Naive B cell (primary cell): ENCODE data around the gene ATL2. TPM values are rescaled to one million over a fixed set of nuclear protein-coding genes. Genes with fewer than 3 reads are reported as not detected.

Source experiments
- polyA plus RNA-seq, 6 donors: library from polyadenylated mRNA; unstranded; fragments of 300-500 nt; fragmentation: Illumina TruSeq; gene quantifications; one replicate each; pipeline ENCODE4 v1.2.3, GENCODE V29; 2021; ENCODE audit warnings: low read depth in 6 of 6

ATL2 gene
- polyA plus RNA-seq, 6 donors from 2014 or later, result 14.0 to 42.0 (median 22.6) TPM

Other genes with a start within 250 kb of the ATL2 start
- gene HNRNPLL, start 225.7 kb upstream of the ATL2 start, polyA plus RNA-seq, result 10 to 100 TPM in 3 of 6 donors, 1 to 10 TPM in 3; 3.6 to 13.4 (median 8.9) TPM